ENCODE data around the gene AKR1A1. TPM values are rescaled to one million over a fixed set of nuclear protein-coding genes. Genes with fewer than 3 reads are reported as not detected.

AKR1A1 gene
- total RNA-seq, 1 experiment from 2014 or later = 94.9 TPM

DNA sequence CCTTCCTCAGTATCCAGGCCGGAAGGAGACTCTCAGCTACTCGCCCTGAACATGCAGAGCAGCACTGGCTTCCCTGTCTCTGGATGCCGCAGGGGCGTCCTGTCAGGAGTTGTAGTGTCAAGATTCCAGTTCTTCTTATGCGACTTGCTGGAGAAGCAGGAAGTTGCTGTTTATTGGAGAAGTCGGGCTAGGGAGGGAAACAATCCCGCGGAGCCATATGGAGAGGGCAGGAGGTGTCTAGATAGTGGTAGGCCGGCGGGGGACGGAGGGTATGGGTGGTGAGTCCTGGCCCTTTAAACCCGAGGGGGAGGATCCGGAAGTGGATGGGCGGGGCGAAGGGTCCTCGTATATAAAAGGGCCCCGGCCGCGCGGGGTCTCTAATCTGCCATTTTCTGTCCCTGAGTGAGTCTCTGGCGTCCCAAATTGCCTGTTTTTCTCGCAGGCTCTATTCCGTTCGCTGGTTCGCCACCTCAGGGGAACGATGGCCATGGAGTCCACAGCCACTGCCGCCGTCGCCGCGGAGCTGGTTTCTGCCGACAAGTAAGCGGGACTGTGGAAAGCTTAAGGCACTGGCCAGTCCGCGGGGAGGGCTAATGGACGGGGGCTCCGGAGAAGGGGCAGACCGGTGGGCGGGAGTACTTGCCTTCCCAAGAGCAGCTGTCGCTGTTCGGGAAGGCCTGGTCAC, 33.2 kb downstream of the AKR1A1 start, which contains the start of gene NASP:
NASP (plus strand) TSS at position 376 of the 685 bp plus-strand sequence; CDS start at position 482, 106 bp downstream.
- peaks cover 49% of the 10 kb centered on the region for H3K79me2 ChIP-seq (ENCODE audit: low read length)
- H3F3A ChIP-seq (ENCODE audit: low read length, unreplicated experiment) = peaks cover 3% of the 10 kb centered on the region
- DNase-seq (peak; percentile 80), ATAC-seq (peak; percentile 68)
- ChIA-PET CTCF (interaction anchor here (1.3 kb wide), 1 partner anchor 62 kb away, joined by 3 read pairs; the partner anchor contains the start of gene PRDX1), POLR2A (ENCODE audit: unreplicated experiment) (no interaction called here)
- H3K4me2 ChIP-seq (ENCODE audit: low read length) = peak within 1 kb of the TSS; percentile 98
- TF ChIP-seq EZH2phosphoT487 (IDR thresholded peaks at IDR 0.05; ENCODE audit: borderline replicate concordance, low read length) = no peak
- TF ChIP-seq, protein P1, sequence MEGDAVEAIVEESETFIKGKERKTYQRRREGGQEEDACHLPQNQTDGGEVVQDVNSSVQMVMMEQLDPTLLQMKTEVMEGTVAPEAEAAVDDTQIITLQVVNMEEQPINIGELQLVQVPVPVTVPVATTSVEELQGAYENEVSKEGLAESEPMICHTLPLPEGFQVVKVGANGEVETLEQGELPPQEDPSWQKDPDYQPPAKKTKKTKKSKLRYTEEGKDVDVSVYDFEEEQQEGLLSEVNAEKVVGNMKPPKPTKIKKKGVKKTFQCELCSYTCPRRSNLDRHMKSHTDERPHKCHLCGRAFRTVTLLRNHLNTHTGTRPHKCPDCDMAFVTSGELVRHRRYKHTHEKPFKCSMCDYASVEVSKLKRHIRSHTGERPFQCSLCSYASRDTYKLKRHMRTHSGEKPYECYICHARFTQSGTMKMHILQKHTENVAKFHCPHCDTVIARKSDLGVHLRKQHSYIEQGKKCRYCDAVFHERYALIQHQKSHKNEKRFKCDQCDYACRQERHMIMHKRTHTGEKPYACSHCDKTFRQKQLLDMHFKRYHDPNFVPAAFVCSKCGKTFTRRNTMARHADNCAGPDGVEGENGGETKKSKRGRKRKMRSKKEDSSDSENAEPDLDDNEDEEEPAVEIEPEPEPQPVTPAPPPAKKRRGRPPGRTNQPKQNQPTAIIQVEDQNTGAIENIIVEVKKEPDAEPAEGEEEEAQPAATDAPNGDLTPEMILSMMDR (conservative IDR thresholded peaks at IDR 0.05; ENCODE audit: low read depth, low read length) = 0 out of 2 replicates have a peak, but pooled peaks have one; percentile 25
- no peak for TF ChIP-seq EZH2 (IDR thresholded peaks at IDR 0.05; ENCODE audit: low read length, unreplicated experiment)
- H3K9ac ChIP-seq (ENCODE audit: low read length) = peak within 1 kb of the TSS; percentile 92
- no peaks in the 10 kb centered on the region for H3K9me3 ChIP-seq (ENCODE audit: low read length)
- H3K4me3 ChIP-seq (ENCODE audit: low read length) = peak within 1 kb of the TSS; percentile 91
- intact Hi-C loops (cut with micrococcal nuclease) = loop anchor here (2.0 kb wide), 1 partner anchor 103 kb away; the partner anchor contains the start of gene GPBP1L1
- H4K20me1 ChIP-seq (ENCODE audit: low read length) = peaks cover 39% of the 10 kb centered on the region
- no peaks in the 10 kb centered on the region for H3K36me3 ChIP-seq (ENCODE audit: low read depth, low read length)
- no peaks in the 10 kb centered on the region for H3K9me2 ChIP-seq (replicated peaks; ENCODE audit: low read length)
- H2AFZ ChIP-seq (ENCODE audit: low read length) = peak within 1 kb of the TSS; percentile 100
- TSS peak; percentile 66 for BruUV-seq (replicated peaks)
- H3K27me3 ChIP-seq (ENCODE audit: low read length) = no peaks in the 10 kb centered on the region
- H3K27ac ChIP-seq (ENCODE audit: low read length) = peak within 1 kb of the TSS; percentile 62
- H3K4me1 ChIP-seq (ENCODE audit: insufficient read depth, low read length) = peaks cover 7% of the 10 kb centered on the region

DNA sequence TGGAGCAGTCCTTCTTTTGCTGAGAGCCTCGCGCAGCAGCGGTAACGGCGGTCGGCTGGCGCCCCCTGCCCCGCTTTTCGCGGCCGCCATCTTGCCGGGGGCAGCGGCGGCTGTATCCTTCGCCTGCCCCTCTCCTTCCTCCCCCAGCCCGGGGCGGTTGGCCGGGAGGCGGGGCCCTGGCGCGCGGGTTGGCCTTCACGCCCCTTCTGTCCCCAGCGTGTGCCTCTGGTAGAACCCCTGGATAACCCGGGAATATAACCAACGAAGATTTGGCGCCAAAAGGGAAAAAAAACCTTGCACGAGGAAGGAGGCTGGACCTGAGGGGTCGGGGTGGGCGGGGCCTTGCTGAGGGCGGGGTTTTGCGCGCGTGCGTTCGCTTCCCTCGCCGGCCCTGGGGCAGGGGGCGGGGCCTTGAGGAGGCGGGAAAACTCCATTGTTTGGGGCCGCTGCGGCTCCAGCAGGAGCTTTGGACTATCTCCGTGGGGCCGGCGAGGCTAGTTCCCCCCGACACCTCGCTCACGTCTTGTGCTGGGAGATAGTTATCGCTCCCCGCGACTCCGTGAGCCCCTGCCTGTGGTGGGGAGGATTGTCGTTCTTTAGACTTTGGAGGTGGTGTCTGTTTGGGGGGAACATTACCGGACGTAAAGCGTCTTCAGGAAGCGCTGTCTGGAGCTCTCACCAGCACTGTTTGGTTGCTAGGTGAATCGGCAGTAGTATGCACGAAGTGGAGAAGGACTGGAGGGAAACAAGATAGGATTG, 33.9 kb downstream of the AKR1A1 start:
- H3K9me3 ChIP-seq (ENCODE audit: low read length) = no peaks in the 10 kb centered on the region
- H3K9ac ChIP-seq (ENCODE audit: low read length) = peak overlapping the region; percentile 92
- no peaks in the 10 kb centered on the region for H3K9me2 ChIP-seq (replicated peaks; ENCODE audit: low read length)
- H3K4me2 ChIP-seq (ENCODE audit: low read length) = peak overlapping the region; percentile 98
- DNase-seq (peak; percentile 90), ATAC-seq (peak; percentile 50)
- BruUV-seq (replicated peaks) = no TSS peak
- H3K79me2 ChIP-seq (ENCODE audit: low read length) = peaks cover 57% of the 10 kb centered on the region
- peaks cover 47% of the 10 kb centered on the region for H4K20me1 ChIP-seq (ENCODE audit: low read length)
- no peaks in the 10 kb centered on the region for H3K27me3 ChIP-seq (ENCODE audit: low read length)
- peak overlapping the region; percentile 100 for H2AFZ ChIP-seq (ENCODE audit: low read length)
- H3K4me1 ChIP-seq (ENCODE audit: insufficient read depth, low read length) = peaks cover 7% of the 10 kb centered on the region
- intact Hi-C loops (cut with micrococcal nuclease) = loop anchor here (2.0 kb wide), 1 partner anchor 102 kb away; the partner anchor contains the start of gene GPBP1L1
- peaks cover 3% of the 10 kb centered on the region for H3F3A ChIP-seq (ENCODE audit: low read length, unreplicated experiment)
- H3K36me3 ChIP-seq (ENCODE audit: low read depth, low read length) = no peaks in the 10 kb centered on the region; the same call in 1 of the 2 replicates
- peak overlapping the region; percentile 91 for H3K4me3 ChIP-seq (ENCODE audit: low read length)
- TF ChIP-seq EZH2phosphoT487 (IDR thresholded peaks at IDR 0.05; ENCODE audit: borderline replicate concordance, low read length) = no peak
- TF ChIP-seq, protein P1 (conservative IDR thresholded peaks at IDR 0.05; ENCODE audit: low read depth, low read length) = no peak
- TF ChIP-seq EZH2 (IDR thresholded peaks at IDR 0.05; ENCODE audit: low read length, unreplicated experiment) = no peak
- H3K27ac ChIP-seq (ENCODE audit: low read length) = peak overlapping the region; percentile 62
- ChIA-PET CTCF (interaction anchor here (0.8 to 1.0 kb wide), 2 partner anchors 281 to 660 kb away, joined by 6 read pairs; no protein-coding TSS in a partner anchor), POLR2A (ENCODE audit: unreplicated experiment) (interaction anchor here (0.5 kb wide), 1 partner anchor 211 kb away, joined by 3 read pairs; no protein-coding TSS in a partner anchor)

Data from PC-3 (cell line).